Endothelial cell of umbilical vein (primary cell): Measurements from ENCODE around the gene TFAP2D. TPM values are rescaled to one million over a fixed set of nuclear protein-coding genes. Genes with fewer than 3 reads are reported as not detected.

Experiments used
- BruUV-seq: library from RNA; stranded (reverse); fragments of 400-500 nt; replicated peaks from 2 replicates; lab custom pipeline; 2021; lab: Mats Ljungman, UMichigan
- CTCF ChIA-PET: fragments of 300-600, 350-600 bp; sonication (Branson Sonifier 250); formaldehyde crosslinking; loops from one replicate; lab custom pipeline; 2021; ENCODE audit warnings: antibody characterized with exemption, inconsistent platforms; lab: Charles Lee
- POLR2A ChIA-PET: fragments of 300-600, 350-600 bp; sonication (Branson Sonifier 250); formaldehyde crosslinking; loops from one replicate; lab custom pipeline; 2021; ENCODE audit warnings: antibody characterized with exemption, inconsistent platforms; lab: Charles Lee
- DNase-seq: peaks from one replicate; pipeline ENCODE4 v3.0.0-alpha.2; 2011; ENCODE audit warnings: low read depth, low spot score
- FAIRE-seq: peaks from 2 replicates; lab custom pipeline; 2011; peaks lifted over from hg19 to GRCh38; lab: Jason Lieb, UNC
- H2AFZ ChIP-seq: 2 replicates; pipeline ENCODE4 v1.6.0; 2012; ENCODE audit warnings: low read depth, low read length, control low read depth, inconsistent platforms
- H3K27ac ChIP-seq: 2 replicates; pipeline ENCODE4 v1.5.1; 2011; ENCODE audit warnings: low read depth, mild to moderate bottlenecking, control low read depth, low read length, moderate library complexity; ENCODE audit not compliant: insufficient read depth
- H3K27me3 ChIP-seq, 2 experiments: 2 replicates each; pipeline versions ENCODE4 v1.6.0 to v1.6.1; 2011; ENCODE audit warnings: low read length in 2 of 2, mixed read lengths in 1 of 2; ENCODE audit not compliant: control insufficient read depth in 2 of 2, insufficient read depth in 2 of 2
- H3K36me3 ChIP-seq, 2 experiments: 2 replicates in 1 of 2; 3 replicates in 1 of 2; pipeline ENCODE4 v1.5.1; 2011; ENCODE audit warnings: low read length in 2 of 2, mild to moderate bottlenecking in 1 of 2, moderate library complexity in 1 of 2; ENCODE audit not compliant: control insufficient read depth in 2 of 2, insufficient read depth in 2 of 2; ENCODE audit errors: extremely low read depth in 1 of 2
- H3K4me1 ChIP-seq: 3 replicates; pipeline ENCODE4 v1.5.1; 2011; ENCODE audit warnings: mild to moderate bottlenecking, low read length; ENCODE audit not compliant: control insufficient read depth, insufficient read depth; ENCODE audit errors: extremely low read depth
- H3K4me2 ChIP-seq: 2 replicates; pipeline ENCODE4 v1.6.1; 2011; ENCODE audit warnings: low read length, control low read depth, mixed read lengths; ENCODE audit not compliant: insufficient read depth
- H3K4me3 ChIP-seq, 3 experiments: fragments of 200-600 bp in 1 of 3; sonication (generic), shearing (Covaris generic) in 1 of 3; replicated peaks in 1 of 3; 2 replicates each; pipeline ENCODE4 v1.5.1; 2011 to 2016; ENCODE audit warnings: control low read depth in 3 of 3, low read length in 3 of 3, mild to moderate bottlenecking in 2 of 3, inconsistent platforms in 1 of 3, low read depth in 1 of 3, moderate library complexity in 1 of 3; ENCODE audit not compliant: insufficient read depth in 1 of 3
- H3K79me2 ChIP-seq: 2 replicates; pipeline ENCODE4 v1.6.0; 2012; ENCODE audit warnings: low read length, inconsistent platforms; ENCODE audit not compliant: control insufficient read depth, insufficient read depth
- H3K9ac ChIP-seq: replicated peaks from 2 replicates; pipeline ENCODE3; 2011; ENCODE audit warnings: low read length, control low read depth; ENCODE audit not compliant: insufficient read depth; ENCODE audit errors: extremely low read depth
- H3K9me1 ChIP-seq: replicated peaks from 3 replicates; pipeline ENCODE4 v1.6.0; 2011; ENCODE audit warnings: mild to moderate bottlenecking, low read length; ENCODE audit not compliant: control insufficient read depth, insufficient read depth; ENCODE audit errors: extremely low read depth
- H3K9me3 ChIP-seq: replicated peaks from 2 replicates; pipeline ENCODE4 v1.5.1; 2012; ENCODE audit warnings: low read length, inconsistent platforms; ENCODE audit not compliant: control insufficient read depth, insufficient read depth
- H4K20me1 ChIP-seq: replicated peaks from 2 replicates; pipeline ENCODE3; 2011; ENCODE audit warnings: mild to moderate bottlenecking, low read length; ENCODE audit not compliant: control insufficient read depth, insufficient read depth; ENCODE audit errors: extremely low read depth
- EZH2 ChIP-seq: IDR thresholded peaks from 2 replicates; pipeline ENCODE4 v1.6.1; 2012; ENCODE audit warnings: borderline replicate concordance, low read depth, mild to moderate bottlenecking, moderate library complexity, low read length, inconsistent platforms; ENCODE audit not compliant: severe bottlenecking
- FOS ChIP-seq: IDR thresholded peaks from 2 replicates; pipeline ENCODE4 v1.6.1; 2011; ENCODE audit warnings: mild to moderate bottlenecking, low read length, moderate library complexity, borderline replicate concordance; ENCODE audit not compliant: insufficient read depth
- GATA2 ChIP-seq: IDR thresholded peaks from 2 replicates; pipeline ENCODE4 v1.7.0; 2011; ENCODE audit warnings: low read depth, mild to moderate bottlenecking, moderate library complexity, mixed read lengths, low read length; ENCODE audit not compliant: insufficient read length, insufficient read depth
- JUN ChIP-seq: IDR thresholded peaks from 2 replicates; pipeline ENCODE4 v1.6.1; 2011; ENCODE audit warnings: borderline replicate concordance, low read depth; ENCODE audit not compliant: insufficient read length, insufficient read depth
- MYC ChIP-seq: IDR thresholded peaks from one replicate; pipeline ENCODE4 v1.6.1; 2011; ENCODE audit warnings: mild to moderate bottlenecking, low read depth, low read length
- POLR2A ChIP-seq: IDR thresholded peaks from 2 replicates; pipeline ENCODE4 v1.6.1; 2012; ENCODE audit warnings: low read depth, mild to moderate bottlenecking, control low read depth, low read length
- dilution Hi-C: fragments of 300-500 bp; cut with MboI; formaldehyde crosslinking; loops from one replicate; pipeline ENCODE4 v1.15.0; 2019; ENCODE audit warnings: low sequenced_read_pairs; ENCODE audit not compliant: extremely low pct_ligation_motif_present
- intact Hi-C: fragments of 100-400 bp; cut with micrococcal nuclease; formaldehyde crosslinking; loops from one replicate; pipeline ENCODE4 v1.10.0; 2022
- polyA plus RNA-seq, 4 experiments: library from polyadenylated mRNA; depleted of rRNA in 3 of 4; stranded (reverse) in 3 of 4; unstranded in 1 of 4; fragments of >200 nt; gene quantifications; 2 replicates each; pipeline versions ENCODE4 v1.2.1 to v1.2.3, GENCODE V29; 2011 to 2012; ENCODE audit warnings: missing spikeins in 1 of 4
- total RNA-seq: library from RNA; stranded (reverse); gene quantifications from 2 replicates; pipeline ENCODE4 v1.2.3, GENCODE V29; 2021

TFAP2D gene
- total and polyA plus RNA-seq, 2 donors (not counting 3 experiments of a cell fraction or from before 2014, with no cell fraction given), result not detected

DNA sequence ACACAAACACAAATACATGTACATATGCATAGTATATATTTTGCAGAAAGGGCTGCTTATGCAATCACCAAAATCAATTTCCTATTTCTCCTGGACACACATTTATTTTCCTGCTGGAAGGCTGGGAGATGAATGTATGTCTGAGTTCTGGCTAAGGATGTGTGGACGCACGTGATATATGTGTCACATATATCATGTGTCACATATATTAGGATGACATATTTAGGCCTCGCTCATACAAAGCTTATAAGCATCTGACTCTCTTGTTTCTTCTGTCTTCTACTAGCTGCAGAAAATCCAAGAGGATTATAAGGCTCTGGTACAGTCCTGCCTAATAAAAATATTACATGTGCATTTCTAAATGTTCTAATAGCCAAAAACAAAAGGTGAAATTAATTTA, 47.2 kb upstream of the TFAP2D start:
- no peak overlapping the region for H3K4me2 ChIP-seq
- intact Hi-C loops, result no loop called here
- CTCF ChIA-PET, result interaction anchor here (1.2 to 1.4 kb wide), 2 partner anchors 10 to 13 kb away, joined by 3 read pairs; no protein-coding TSS in a partner anchor
- no peak overlapping the region for H3K4me3 ChIP-seq
- DNase-seq (no peak), FAIRE-seq (no peak)
- H3K9me3 ChIP-seq, result no peaks in the 10 kb centered on the region
- dilution Hi-C loops, result no loop called here
- no peaks in the 10 kb centered on the region for H3K27me3 ChIP-seq
- no peak overlapping the region for H3K27ac ChIP-seq
- H4K20me1 ChIP-seq, result no peaks in the 10 kb centered on the region
- POLR2A ChIA-PET, result no interaction called here
- H3K4me1 ChIP-seq, result peaks cover 24% of the 10 kb centered on the region
- H2AFZ ChIP-seq, result no peak overlapping the region
- no peaks in the 10 kb centered on the region for H3K9me1 ChIP-seq
- no peaks in the 10 kb centered on the region for H3K36me3 ChIP-seq
- no peak overlapping the region for H3K9ac ChIP-seq
- TF ChIP-seq MYC (no peak), GATA2 (no peak), EZH2 (no peak), POLR2A (no peak), JUN (no peak)
- no TSS peak for BruUV-seq
- no peaks in the 10 kb centered on the region for H3K79me2 ChIP-seq

- dilution Hi-C loops (no loop called here), intact Hi-C loops (no loop called here)
- H3K27me3 ChIP-seq, result no peaks in the 10 kb centered on the region
- TF ChIP-seq FOS, result no peak
- TF ChIP-seq POLR2A, result no peak
- no peak for TF ChIP-seq GATA2
- H3K79me2 ChIP-seq, result no peaks in the 10 kb centered on the region
- H3K9me1 ChIP-seq, result no peaks in the 10 kb centered on the region
- H2AFZ ChIP-seq, result no peak overlapping the region
- no peaks in the 10 kb centered on the region for H3K36me3 ChIP-seq
- no peak overlapping the region for H3K9ac ChIP-seq
- H3K27ac ChIP-seq, result no peak overlapping the region
- H4K20me1 ChIP-seq, result no peaks in the 10 kb centered on the region
- H3K4me2 ChIP-seq, result no peak overlapping the region
- DNase-seq (no peak), FAIRE-seq (no peak)
- CTCF ChIA-PET, result no interaction called here
- H3K4me3 ChIP-seq, result no peak overlapping the region
- H3K9me3 ChIP-seq, result no peaks in the 10 kb centered on the region
- POLR2A ChIA-PET, result no interaction called here
- BruUV-seq, result no TSS peak
- H3K4me1 ChIP-seq, result no peaks in the 10 kb centered on the region
Observed at GRCh38 chr6:50681213-50681824, 32.0 kb upstream of the TFAP2D start.
